ENCODE data around the gene AKAP8. TPM values are rescaled to one million over a fixed set of nuclear protein-coding genes. Genes with fewer than 3 reads are reported as not detected.
"Not testable (repeated sequence)": the region's sequence is repeated elsewhere in the genome, so short reads cannot be mapped to it uniquely, and the experiment has no call there.

The AKAP8 gene
- total RNA-seq, 1 donor from 2014 or later, result 23.8 TPM

DNA sequence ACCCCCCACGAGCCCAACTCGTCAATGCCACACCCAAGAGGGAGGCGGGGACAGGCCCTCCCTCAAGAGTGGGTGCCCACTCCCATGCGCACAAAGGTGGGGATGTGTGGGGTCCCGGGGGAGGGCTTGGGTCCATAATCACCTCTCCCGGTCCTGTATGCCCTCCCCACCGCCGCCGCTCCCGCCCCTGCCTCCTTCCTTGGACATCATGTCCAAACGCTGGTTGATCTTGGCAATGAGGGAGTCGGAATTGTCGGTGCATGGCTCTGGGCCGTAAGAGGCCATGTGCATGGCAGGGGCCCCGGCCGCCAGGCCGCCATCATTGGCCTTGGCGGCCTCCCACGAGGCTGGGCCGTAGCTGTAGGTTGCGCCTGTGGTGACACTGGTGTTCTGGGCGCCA lies 5.9 kb downstream of the AKAP8 start:
- DNase-seq (ENCODE audit: low spot score), result no peak

DNA sequence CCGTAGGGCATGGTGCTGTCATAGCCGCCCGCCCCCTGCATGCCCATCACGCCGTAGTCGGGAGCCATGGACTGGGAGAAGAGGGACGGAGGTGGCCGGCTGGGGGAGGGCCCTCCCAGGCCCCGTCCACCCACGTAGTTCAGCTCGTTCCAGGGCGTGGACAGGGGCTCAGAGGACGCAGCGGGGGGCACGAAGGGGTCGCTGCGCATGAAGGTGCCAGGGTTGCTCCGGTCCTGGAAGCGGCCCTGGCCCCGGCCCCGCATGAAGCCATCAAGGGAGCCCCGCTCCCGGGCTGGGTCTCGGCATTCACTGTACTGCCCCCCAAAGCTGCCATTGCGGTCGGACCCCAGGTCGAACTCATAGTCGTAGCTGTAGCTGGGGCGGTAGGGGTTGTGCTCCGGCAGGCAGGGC lies 6.7 kb downstream of the AKAP8 start:
- DNase-seq (ENCODE audit: low spot score), result no peak

DNA sequence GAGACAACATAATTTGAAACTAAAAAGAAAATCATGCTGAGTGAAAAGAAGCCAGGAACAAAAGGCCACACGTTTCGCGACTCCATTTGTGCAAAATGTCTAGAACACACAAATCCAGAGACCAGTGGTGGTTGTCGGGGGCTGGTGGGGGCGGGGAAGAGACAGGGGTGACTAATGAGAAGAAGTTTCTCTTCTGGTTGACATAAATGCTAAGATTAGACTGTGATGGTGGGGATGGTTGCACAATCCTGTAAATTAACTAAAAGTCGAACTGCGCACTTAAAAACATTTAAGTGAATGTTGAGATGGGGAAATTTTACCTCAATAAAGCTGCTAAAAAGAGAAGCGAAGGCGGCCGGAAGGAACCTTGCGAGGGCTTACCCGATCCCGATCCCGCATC lies 7.1 kb downstream of the AKAP8 start:
- DNase-seq (ENCODE audit: low spot score), result no peak

DNA sequence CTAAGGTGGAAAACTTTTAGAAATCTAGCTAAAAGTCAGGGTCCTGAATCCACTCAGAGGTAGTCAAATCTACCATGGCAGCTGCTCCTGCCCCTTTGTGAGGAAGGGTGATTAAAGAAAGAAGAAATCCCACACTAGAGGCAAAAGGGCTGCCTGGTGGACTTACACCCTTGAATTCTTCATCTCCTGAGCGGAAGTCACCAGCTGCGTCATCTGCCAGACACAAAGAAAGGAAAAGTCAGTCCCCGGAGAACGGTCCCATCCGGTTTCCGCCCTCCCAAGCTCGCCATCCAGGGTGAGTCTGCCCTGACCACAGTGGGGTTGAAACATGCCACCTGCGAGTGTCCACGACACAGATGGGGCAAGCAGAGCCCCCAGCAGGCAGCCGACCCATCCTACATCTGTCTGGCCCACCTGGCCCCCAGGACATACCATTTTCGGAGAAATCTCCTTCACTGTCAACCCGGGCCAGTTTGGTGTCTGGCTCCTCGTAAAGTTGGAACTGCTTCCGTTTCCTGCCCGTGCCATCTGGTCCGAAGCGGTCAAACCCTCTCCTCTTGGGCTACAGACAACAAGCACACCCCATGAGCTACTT lies 7.7 kb downstream of the AKAP8 start:
- no peak for DNase-seq (ENCODE audit: low spot score)

DNA sequence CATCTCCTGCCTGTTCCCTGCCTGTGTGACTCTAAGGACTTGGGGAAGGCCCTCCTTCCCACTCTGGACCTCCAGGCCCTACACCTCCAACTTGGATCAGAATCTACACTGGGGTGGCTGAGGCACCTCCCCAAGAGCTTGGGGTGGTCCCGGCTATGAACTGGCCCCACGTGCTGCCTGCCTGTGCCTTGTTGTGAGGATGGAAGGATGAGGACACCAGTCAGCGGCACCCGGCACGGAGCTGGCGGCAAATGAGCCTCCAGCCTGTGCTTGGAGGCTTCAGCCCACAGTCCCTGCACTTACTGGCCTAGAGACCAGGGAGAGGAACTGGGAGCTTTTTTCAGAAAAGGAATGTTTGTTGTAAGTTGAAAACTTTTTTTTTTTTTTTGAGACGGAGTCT lies 8.5 kb downstream of the AKAP8 start:
- no peak for DNase-seq (ENCODE audit: low spot score)

DNA sequence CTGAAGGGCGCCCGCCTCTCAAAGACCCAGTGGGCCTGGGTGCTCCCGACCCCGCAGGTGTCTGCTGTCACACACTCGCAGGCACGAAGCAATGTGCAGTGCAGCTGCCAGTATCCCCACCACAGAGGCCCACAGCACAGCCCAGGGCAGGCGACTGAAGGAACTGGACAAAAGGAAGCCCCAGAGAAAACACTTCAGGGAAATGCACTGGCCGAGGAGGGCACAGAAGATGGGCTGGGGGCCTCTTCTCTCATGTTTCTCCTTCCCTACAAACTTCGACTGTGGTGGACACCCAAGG lies 10.0 kb downstream of the AKAP8 start:
- no peak for DNase-seq (ENCODE audit: low spot score)

DNA sequence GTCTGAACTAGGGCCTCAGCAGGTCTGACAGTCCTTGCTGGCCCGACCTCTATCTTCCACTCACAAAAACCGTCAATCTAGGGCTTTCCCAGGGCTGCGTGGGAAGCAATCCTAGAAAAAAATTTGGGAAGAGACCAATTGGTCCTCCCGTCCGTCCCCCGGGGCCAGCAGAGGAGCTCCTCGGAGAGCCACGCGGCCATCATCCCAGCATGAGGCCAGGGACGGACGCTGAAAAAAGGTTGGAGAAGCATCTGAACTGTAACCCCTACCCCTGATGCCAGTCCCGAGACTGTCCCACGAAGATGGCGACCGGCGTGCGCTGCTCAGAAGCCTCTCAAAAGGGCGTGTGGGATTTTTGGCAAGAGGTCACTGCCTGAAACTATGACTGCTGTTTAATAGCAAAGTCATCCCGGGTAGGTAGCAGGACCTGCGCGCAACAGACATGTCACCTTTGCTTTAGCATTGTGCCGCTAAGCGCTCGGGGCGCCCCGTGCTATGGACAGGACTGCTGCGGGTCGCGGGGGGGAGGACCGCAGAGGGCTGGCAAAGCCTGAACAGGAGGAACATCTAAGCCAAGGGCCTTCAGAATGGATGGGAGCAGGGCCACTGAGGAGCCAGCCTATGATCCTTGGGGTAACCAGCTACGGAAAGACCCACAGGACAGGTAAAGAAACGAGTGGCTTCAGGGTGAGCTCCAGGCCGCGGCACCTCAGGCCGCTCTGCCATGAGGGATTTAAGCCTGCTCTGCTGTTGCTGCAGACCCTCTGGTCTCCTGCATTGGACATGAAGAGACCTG lies 10.6 kb downstream of the AKAP8 start:
- DNase-seq (ENCODE audit: low spot score), result no peak

DNA sequence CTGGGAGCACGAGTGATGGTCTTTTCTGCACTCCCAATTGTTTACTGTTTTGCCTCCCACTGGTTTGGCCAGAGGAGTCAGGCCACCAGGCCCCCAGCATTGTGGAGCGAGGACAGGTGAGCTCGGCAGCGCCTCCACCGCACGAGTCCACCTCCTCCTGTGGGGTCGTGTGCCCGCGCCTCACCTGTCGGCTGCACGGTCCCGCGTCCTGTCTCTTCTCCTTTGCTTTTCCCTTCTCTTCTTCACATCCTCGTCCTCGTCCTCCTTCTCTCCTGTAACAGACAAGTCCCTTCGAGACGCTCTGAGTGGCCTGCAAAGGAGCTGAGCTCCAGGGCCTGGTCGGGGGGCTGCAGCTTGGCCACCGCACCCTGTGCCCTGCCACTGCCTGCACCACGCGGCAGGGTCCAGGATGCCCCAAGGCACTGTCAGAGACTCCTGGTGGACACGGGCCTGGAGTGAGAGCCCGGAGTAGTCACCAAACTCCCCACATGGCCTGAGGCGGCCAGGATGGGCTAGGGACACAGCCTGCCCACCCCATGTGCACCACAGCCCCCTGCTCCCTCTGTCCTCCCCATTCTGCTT lies 11.4 kb downstream of the AKAP8 start:
- no peak for DNase-seq (ENCODE audit: low spot score)

DNA sequence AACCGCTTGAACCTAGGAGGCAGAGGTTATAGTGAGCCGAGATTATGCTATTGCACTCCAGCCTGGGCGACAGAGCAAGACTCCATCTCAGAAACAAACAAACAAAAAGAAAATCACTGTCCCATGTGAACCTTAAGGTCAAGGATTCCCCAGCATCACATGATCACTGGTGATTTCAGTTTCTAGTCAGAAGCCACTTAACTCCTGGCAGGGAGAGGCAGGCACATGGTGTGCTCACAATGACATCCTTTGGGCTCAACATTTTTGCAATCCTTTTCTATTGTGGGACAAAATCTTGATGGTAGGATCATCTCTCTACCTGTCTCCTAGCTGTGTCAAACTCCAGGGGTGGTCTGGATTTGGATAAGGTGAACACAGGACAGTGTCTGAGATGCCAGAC lies 12.1 kb downstream of the AKAP8 start:
- DNase-seq (ENCODE audit: low spot score), result no peak

DNA sequence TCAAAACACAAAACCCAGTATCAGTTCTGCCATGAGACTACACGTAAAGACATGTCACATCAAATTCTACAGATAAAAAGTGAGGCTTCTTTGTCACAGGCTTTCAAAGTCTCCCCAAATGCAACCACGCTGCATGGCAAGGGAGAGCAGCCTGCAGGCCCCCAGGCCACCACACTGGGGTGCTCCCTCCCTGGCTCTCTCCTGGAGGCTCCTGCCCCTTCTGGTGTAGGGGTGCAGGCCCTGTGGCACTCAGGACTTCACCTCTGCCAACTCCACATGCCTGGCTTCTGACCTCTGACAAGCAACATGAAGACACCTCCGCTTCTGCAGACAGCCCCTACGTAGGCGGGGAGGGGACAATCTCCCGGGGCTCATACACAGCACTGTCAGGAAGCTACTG lies 14.3 kb downstream of the AKAP8 start:
- no peak for DNase-seq (ENCODE audit: low spot score)

DNA sequence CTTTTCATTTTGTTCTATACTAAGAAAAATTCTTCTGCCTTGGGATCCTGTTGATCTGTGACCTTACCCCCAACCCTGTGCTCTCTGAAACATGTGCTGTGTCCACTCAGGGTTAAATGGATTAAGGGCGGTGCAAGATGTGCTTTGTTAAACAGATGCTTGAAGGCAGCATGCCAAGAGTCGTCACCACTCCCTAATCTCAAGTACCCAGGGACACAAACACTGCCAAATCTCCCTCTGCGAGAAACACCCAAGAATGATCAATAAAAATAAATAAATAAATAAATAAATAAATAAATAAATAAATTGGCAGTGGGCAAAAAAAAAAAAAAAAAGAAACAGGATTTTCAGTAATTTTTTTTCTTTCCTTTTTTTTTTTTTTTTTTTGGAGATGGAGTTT lies 15.8 kb downstream of the AKAP8 start:
- not testable (repeated sequence) for DNase-seq (ENCODE audit: low spot score)

DNA sequence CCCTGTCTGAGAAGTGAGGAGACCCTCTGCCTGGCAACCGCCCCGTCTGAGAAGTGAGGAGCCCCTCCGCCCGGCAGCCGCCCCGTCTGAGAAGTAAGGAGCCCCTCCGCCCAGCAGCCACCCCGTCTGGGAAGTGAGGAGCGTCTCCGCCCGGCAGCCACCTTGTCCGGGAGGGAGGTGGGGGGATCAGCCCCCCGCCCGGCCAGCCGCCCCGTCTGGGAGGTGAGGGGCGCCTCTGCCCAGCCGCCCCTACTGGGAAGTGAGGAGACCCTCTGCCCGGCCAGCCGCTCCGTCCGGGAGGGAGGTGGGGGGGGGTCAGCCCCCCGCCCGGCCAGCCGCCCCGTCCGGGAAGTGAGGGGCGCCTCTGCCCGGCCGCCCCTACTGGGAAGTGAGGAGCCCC lies 16.5 kb downstream of the AKAP8 start:
- not testable (repeated sequence) for DNase-seq (ENCODE audit: low spot score)

DNA sequence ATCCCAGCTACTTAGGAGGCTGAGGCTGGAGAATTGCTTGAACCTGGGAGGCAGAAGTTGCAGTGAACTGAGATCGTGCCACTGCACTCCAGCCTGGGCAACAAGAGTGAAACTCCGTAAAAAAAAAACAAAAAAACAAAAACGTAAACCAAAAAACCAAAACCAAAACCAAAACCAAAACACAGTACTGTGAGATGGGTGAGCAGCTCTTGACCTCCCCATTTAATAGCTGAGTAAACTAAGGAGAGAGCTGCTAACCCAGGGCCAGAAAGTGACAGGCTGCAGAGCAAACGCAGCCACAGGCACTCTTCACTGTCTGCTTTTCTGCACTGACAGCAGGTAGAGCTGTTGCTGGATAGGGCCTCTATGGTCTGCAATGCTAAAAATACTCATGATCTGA lies 19.6 kb downstream of the AKAP8 start:
- not testable (repeated sequence) for DNase-seq (ENCODE audit: low spot score)

DNA sequence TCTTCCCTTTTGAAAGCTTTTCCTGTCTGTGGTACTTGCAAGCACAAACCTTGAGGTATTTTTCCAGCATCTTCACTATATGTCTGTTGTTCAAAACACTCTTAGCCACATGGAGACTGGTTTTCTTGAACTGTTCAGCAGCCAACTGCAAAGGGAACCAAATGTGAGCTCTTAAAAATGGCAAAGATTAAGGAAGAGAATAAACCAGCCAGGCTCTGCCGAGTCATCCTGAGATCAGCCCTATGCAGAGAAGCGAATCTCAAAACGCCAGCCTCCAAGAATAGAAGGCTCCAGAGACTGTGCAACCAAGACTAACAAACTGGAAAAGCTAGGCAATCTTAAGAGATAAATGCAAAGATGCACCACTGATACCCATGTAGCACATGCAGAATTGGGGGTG lies 20.7 kb downstream of the AKAP8 start:
- no peak for DNase-seq (ENCODE audit: low spot score)

DNA sequence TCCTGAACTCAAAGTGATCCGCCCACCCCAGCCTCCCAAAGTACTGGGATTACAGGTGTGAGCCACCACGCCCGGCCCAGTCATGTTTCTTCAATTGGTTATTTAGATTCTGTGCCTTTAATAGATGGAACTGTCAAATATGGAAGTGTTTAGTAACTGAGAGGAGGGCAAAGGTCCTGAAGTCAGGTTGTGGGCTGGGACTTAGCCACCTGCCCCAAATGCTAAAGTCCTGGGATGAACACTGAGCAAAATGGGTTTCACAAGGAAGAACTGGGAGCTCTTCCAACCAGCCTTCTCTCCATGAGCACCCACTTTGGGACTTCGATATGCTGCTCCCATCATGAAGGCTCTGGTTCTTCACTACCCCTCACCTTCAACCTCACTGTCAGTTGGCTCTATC lies 21.7 kb downstream of the AKAP8 start:
- DNase-seq (ENCODE audit: low spot score), result no peak

DNA sequence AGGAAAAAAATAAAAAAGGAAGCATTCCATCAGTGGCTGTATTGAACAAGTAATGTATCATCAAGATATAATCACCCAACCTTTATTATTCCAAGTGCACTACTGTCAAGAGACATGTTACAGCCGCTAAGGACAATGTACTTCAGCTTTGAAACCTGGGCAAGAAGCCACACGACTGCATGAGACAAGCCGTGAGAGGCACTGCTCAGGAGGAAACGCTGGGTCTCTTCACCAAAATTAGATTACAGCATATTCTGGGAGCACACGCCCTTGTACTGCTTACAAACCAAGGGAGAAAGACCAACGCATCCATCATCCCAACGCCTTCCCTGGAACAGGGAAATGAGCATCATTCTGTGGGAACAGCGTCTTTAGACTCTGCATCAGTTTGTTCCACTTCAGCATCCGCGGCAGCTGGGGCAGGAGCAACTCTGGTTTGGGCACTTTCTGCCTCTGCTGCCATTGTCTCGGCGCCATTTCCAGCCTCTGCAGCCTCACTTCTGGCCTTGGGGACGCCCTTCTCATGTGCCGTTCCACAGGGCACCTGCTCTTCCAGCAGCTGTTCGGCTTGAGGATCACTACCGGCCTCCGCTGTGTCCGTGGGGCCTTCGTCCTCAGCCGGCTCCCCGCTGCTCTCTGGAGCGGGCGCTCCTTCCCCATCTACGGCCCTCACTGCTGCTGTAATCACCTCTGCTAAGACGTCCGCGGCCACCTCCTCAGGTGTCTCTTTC lies 24.9 kb downstream of the AKAP8 start:
- no peak for DNase-seq (ENCODE audit: low spot score)

DNA sequence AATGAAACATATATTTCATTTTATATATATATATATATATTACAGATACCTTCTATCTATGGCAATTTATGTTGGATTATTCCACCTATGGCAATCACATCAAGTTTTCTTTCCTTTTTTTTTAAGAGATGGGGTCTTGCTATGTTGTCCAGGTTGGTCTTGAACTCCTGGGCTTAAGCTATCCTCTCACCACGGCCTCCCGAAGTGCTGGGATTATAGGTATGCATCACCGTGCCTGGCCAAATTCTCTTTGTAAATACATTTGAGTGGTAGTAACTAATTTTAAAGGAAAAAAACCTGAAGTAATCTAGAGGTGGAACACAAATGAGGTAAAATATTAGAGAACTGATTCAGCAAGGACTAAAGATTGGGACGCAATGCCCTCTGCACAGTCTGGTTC lies 25.7 kb downstream of the AKAP8 start:
- DNase-seq (ENCODE audit: low spot score), result no peak

DNA sequence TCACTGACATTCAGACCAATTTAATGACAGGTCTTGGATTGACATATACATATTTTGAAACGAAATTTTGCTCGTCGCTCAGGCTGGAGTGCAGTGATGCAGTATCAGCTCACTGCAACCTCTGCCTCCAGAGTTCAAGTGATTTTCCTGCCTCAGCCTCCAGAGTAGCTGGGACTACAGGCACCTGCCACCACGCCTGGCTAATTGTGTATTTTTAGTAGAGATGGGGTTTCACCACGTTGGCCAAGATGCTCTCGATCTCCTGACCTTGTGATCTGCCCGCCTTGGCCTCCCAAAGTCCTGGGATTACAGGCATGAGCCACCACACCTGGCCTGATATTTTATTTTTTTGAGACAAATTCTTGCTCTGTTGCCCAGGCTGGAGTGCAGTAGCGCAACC lies 27.1 kb downstream of the AKAP8 start:
- not testable (repeated sequence) for DNase-seq (ENCODE audit: low spot score)

DNA sequence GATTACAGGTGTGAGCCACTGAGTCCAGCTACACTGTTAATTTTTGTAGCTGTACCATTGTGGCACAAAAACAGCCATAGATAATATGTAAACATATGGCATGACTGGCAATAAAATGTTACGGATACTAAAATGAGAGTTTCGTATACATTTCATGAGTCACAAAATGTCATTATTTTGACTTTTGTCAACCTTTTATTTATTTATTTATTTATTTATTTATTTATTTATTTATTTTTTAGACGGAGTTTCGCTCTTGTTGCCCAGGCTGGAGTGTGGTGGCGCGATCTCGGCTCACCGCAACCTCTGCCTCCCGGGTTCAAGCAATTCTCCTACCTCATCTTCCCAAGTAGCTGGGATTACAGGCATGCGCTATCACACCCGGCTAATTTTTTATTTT lies 38.3 kb downstream of the AKAP8 start:
- not testable (repeated sequence) for DNase-seq (ENCODE audit: low spot score)

DNA sequence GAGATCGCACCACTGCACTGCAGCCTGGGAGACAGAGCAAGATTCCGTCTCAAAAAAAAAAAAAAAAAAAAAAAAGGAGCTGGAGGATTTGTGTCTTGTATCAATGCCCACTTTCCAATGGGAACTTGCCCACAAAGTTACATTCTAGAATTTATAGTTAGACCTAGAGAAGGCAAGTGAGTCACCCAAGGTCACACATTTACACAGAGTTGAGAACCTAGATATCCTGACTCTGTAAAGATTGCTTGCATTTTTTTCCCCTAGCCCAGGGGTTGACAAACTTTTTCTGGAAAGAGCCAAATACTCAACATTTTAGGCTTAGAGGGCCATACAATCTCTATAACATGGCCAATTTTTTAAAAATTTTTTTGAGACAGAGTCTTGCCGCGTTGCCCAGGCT lies 39.5 kb downstream of the AKAP8 start:
- no peak for DNase-seq (ENCODE audit: low spot score)

DNA sequence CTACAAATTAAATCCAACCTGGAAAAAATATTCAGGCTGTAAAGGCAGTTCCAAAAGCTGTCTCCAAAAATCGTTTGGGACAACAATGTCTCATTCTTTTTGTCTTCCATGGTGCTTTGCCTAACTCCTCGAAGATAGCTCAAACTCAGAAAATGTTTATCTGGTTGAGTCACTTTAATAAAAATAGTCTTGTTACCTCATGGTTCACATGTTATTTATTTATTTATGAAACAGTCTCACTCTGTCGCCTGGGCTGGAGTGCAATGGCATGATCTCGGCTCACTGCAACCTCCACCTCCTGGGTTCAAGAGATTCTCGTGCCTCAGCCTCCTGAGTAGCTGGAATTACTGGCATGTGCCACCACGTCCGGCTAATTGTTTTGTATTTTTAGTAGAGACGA lies 42.4 kb downstream of the AKAP8 start:
- no peak for DNase-seq (ENCODE audit: low spot score)

DNA sequence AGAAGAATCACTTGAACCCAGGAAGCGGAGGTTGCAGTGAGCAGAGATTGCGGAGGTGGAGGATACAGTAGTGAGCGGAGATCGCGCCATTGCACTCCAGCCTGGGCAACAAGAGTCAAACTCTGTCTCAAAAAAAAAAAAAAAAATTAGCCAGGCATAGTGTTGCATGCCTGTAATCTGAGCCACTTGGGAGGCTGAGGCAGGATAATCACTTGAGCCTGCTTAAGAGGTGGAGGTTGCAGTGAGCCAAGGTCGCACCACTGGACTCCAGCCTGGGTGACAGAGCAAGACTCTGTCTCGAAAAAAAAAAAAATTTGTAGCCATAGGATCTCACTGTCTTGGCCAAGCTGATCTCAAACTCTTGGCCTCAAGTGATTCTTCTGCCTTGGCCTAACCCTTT lies 43.6 kb downstream of the AKAP8 start:
- DNase-seq (ENCODE audit: low spot score), result not testable (repeated sequence)

Data from umbilical cord (tissue), 2 donors.